CD4-positive, alpha-beta T cell treated with Interleukin-17A for 4 hours (primary cell): ENCODE data around the gene VPS18.
A peak's percentile ranks its signal among the peaks of the same experiment; 100 is the strongest.

Experiments
- DNase-seq: peaks from one replicate; pipeline ENCODE4 v3.0.0-alpha.2; 2020; ENCODE audit warnings: mixed read lengths

The VPS18 gene

GRCh38 chr15:40936709-40937666 lies 42.7 kb downstream of the VPS18 start:
- no peak for DNase-seq

GRCh38 chr15:40937762-40938535 lies 43.7 kb downstream of the VPS18 start:
- no peak for DNase-seq

DNA sequence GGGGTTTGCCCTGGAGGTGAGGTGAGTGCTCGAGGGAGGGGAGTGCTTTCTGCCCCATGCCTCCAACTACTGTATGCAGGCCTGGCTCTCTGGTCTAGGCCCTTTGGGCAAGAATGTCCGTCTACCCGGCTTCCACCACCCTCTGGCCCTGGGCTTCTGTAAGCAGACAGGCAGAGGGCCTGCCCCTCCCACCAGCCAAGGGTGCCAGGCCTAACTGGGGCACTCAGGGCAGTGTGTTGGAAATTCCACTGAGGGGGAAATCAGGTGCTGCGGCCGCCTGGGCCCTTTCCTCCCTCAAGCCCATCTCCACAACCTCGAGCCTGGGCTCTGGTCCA lies 44.3 kb downstream of the VPS18 start:
- no peak for DNase-seq

DNA sequence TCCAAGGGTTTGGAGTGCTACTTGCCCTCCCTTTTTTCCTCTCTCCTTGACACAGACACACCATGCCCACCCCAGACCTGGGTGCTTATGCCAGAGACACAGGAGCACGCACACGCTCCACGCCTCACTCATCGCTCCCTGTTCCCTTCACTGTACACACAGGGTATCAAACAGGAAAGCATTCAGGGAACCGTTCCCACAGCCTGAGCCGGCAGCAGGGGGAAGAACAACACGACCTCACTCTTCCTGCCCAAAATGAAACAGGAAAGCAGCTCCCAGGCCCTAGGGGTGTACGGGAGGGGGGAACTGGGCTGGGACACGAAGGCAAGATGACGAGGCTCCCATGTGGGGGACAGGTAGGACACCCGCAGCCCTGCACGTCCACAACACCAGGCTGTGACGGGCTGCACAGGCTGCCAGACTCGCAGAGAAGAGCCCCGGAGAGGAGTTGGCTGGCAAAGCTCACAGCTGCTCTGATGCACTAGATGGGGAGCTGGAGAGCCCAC lies 46.1 kb downstream of the VPS18 start:
- DNase-seq: no peak

GRCh38 chr15:40941068-40941527 lies 46.8 kb downstream of the VPS18 start:
- no peak for DNase-seq

- peak; percentile 81 for DNase-seq
Measured at GRCh38 chr15:40941528-40942336, 47.5 kb downstream of the VPS18 start.

DNA sequence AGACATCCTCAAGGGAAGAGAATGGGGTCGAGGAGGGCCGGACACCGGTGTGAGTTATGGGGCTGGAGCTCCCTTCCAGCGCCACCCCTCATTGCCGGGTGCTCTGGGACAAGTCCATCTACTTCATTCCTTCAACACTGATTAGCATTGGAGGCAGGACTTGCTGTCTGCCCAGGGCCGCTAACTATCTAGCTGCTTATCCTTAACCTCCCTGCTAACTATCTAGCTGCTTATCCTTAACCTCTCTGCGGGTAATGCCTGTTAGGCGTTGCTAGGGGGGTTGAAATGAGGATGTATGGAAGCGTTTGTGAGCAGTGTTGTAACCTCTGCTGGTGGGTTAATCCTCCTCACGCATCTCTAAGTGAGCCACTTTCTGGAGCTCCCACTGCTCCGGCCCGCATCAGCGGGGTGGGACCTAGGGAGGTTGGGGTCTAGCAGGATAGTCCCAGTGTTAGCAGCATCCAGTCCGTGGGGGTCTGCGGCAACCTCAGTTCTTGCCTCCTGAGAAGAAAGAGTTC lies 48.1 kb downstream of the VPS18 start:
- no peak for DNase-seq

GRCh38 chr15:40942878-40943277 lies 48.6 kb downstream of the VPS18 start:
- no peak for DNase-seq

- no peak for DNase-seq
Measured at GRCh38 chr15:40943764-40944365, 49.6 kb downstream of the VPS18 start.

DNA sequence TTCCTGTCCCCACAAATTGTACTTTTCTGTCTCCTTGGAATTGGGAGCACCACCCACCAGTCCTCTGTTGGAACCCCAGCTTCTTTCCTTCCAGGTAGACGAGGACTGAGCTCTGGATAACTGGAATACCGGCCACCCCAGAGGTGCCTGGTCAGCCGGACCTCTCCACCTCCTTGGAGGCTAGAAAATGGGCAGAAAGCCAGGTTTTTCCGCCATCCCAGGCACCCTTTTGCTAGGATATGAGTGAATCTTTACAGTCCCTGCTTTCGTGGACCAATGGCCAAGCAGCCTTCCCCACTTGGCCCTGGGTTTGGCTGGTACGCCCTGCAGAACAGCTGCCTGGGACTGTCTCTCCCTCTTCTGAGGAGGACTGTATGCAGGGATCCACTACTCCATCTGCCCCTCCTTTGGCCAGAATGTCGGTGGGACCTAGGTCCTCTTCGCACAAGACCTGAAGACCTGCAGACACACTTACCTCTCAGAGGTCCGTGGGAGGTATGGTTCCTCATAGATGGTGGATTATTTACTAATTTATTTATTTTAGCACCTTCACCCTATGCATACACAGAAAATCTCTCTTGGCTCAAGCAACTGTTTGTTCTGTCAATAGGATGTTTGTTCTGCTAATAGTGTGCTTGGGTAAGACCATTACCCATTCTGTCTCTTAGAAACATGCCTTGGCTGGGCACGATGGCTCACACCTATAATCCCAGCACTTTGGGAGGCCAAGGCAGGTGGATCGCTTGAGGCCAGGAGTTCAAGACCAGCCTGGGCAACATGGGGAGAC lies 50.5 kb downstream of the VPS18 start:
- DNase-seq: no peak

GRCh38 chr15:40948706-40949473 lies 54.6 kb downstream of the VPS18 start:
- no peak for DNase-seq

GRCh38 chr15:40949756-40950207 lies 55.5 kb downstream of the VPS18 start:
- no peak for DNase-seq

DNA sequence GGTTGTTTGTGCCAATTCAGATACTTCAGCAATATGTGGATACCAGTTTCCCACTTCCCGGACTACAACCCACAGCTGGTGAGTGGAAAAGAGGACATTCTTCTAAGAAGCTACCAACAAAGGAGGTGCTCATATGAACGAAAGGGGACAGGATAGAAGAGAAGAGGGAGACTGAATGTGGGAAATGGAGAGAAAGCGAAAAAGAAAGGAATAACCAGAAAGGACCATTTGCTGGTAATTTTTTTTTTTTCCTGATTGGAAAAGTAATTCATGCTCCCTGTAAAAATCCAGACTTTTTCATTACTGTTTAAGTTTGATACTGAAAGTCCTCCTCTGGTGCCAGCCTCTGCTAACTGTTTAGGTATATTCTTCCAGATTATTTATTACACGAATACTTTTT lies 57.5 kb downstream of the VPS18 start:
- no peak for DNase-seq

- DNase-seq: no peak
Measured at GRCh38 chr15:40952301-40952900, 58.2 kb downstream of the VPS18 start.

- DNase-seq: peak; percentile 96
Measured at GRCh38 chr15:40952901-40953712, 58.9 kb downstream of the VPS18 start, which contains the start of gene CHAC1. Gene CHAC1, plus strand, starts transcription at chr15:40953471. Its CDS starts 113 bp downstream, at chr15:40953584.
